Stimulated activated CD4-positive, alpha-beta T cell treated with anti-CD3 and anti-CD28 coated beads, Interleukin-4, amount 100 ng/mL, for 4 hours (primary cell): ENCODE data around the gene PRKCH.

Experiments
- DNase-seq, 2 experiments: peaks; one replicate each; pipeline ENCODE4 v3.0.0-alpha.2; 2020

Gene PRKCH

DNA sequence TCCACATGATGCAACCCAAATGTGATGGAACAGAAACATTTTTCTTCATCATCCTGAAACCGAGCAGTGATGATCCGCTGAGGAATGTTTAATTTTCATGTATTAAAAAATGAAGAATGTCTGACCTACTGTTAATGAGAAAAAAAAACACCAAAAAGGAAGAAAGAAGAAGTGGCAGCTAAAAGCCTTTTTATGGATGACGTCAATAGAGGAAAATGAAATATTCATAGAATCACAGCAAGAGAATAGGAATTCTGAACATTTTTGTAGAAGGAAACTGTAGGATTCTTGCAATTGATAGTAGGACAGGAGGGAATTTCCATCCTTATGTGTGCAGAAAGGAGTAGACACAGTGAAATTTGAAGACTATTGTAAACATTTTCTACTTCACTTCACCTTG is 112.9 kb downstream of the PRKCH start:
- no peak for DNase-seq

DNA sequence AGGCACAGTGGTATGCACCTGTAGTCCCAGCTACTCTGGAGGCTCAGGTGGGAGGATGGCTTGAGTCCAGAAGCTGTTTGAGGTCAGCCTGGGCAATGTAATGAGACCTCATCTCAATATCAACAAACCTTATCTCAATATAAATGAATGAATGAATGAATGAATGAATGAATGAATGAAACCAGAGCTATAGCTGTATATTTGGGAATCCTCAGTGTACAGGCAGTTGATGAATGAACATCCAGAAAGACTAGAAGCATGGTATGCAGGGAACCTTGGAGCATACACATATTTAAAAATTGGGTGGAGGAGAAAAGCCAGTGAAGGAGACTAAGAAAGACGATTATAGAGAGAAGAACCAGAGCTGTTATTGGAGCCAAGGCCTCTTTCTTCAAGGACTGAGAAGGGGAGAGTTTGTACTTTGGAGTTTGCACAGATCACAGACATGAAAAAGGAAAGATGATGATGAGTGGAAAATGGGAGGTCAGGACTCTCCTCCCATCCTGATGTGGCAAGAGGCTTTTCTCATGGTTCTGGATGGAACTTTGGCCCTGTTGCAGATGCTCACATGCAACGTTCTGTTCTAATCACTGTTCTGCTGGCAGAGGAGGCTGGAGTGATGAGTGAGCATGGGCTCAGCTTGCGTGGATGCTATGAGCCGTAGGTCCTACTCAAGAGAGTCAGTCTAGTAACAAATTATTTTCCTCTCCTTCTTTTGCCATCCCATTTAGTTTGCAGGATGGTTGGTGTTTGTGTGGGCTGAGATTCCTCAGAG is 114.4 kb downstream of the PRKCH start:
- DNase-seq, result no peak

DNA sequence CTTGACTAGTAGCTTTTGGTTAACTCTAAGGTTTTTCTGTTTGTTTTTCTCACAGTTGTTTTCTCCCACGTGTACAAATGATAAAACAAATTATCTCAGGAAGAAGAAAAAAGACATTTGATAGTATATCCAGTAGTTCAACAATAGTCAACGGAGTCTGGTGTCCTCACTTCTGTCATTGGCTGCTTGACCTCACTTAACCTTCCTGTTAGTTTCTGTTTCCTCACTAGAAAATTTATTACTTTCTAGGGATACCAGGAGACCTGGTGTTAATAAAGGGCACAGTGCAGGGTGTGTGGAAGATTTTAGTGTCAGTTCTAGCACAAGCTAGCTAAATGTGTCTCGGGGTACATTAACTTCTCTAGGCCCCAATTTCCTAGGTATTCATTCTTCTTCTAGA is 116.0 kb downstream of the PRKCH start:
- DNase-seq, result no peak

DNA sequence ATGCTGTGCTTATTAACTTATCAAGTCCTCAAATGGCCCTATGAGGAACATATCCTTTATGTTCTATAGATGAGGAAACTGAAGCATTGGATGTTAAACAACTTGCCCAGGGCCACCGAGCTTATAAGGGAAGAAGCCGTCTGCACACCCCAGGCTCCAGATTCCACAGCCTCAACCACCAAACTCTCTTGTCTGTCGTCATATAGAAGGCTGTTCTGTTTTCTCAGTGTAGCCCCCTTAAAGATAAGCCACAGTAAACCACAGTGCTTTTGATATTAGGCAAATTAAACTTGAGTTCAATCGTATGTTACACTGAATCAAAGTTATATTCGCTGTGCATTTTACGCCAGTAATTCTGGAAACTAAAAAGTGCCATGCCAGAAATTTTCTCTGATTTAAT is 116.7 kb downstream of the PRKCH start:
- DNase-seq, result no peak

DNA sequence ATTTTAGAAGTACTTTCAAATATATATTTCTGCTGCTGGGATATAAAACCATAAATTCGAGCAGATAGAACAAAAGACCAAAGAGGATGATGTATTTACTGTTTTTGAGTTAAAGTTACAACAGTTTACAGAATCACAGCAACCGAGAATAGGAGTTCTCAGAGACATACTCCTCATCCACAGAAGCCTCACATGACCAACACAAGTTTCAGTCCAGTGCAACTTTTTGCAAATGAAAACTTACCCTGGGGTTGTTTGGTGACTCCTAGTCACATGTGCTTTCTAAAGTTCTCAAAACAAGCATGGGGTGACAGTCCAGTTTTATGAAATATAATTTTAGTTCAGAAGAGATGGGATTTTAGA is 117.1 kb downstream of the PRKCH start:
- no peak for DNase-seq

DNA sequence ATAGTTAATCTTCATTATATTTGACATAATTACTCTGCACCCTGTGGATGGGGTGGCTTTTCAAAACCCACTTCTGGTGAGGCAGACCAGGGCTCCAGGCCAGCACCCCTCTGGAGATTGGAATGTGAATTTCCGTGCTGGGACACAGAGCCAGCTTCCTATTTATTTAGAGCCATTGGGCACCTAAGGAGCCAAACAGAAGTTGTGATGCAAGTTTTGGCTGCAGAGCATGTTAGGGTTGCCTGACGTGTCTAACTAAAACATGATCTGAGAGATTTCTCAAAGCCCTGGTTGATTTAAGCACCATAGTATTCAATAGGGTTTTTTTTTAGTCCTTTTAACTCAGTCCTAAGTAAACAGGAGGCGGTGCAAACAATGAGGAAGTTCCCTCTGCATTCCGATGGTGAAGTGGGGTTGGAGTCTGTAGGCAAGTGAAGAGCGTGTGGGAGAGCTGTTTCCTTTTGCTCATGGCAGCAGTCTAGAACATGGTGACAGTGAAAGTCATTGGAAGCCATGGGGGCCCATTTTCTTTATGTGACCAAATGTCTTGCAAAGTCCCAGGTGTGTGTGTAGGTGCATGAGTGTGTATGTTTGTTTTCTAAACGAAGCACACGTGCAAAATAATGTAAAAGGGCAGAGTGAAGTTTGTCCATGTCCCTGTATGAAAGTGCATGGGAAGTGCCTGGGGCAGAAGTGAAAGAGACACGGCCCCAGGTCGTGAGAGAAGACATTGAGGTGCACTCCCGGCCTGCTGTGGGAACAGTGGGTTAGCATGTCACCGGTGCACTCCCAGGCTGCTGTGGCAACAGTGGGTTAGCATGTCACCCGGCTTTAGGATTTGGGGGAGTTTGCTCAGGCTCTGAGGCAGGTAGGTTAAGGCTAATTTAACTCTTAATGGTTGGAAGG is 117.7 kb downstream of the PRKCH start:
- DNase-seq, result peak in 1 of 2 experiments; percentile 17

DNA sequence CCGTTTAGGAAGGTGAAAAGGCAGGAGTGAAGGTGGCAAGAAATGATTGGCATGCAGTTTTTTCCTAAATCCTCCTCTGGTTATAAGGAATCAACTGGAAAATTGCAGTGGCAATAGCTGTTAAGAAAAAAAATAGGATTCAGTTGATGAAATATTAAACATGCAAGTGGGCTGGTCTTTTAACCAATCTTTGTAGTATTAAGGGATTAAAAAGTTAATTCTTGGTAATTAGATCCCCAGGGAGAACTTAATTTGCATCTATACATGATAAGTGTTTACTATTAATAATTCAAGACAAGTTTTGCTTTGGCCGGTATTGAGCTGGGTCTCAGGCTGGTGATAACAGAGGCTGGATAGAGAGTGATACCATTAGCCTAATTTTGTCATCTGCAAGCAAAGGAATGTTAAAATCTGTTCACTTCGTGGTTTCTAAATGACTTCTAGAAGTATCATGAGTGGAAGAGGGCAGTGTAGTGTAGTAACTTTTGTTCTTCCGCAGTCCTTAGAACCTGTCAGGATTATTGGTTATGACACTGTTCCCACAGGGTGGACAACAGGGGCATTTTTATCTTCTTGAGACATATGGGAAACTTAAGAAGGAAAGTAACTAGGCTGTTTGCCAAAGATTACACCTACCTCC is 118.5 kb downstream of the PRKCH start:
- no peak for DNase-seq

DNA sequence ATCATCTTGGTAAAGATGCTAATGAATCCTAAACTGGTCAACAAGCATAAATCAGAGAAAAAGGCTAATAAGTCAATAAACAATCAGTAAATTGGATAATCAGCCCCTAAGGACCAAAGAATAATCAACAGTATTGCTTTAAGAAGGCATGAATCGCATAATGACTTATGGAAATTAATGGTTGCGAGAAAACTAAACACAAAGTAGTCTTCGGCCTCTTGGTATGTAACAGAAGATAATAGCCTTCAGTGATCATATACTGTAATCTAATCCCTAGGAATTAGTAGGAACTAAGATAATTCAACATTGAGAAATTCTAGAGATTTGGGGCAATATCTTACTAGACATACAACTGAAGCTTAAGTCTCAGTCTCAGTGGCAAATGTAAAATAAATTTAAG is 122.1 kb downstream of the PRKCH start:
- DNase-seq, result no peak

DNA sequence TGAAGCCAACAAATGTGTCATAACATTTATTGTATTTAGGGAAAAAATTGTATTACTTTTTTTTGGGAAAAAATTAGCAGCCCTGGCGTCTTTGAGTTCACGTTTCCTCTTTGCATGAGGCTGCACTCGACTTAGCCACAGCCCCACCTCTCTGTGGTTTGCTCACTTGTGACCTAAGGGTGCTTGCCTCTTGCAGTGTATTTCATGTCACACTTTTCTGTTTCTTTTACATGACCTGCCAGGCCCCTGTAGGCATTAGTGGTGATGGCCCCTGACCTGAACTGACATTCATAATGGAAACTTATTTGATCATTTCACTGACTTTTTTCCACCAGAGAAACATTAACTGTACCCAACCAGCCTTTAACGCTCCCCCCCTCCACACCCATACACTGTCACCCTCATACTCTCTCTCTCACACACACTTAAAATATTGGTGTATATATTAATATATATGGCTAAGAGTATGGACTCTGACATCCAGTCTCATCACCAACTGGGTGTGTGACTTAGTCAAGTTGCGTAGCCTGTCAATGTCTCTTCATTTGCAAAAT is 122.9 kb downstream of the PRKCH start:
- DNase-seq, result peak; percentile 26 to 70

DNA sequence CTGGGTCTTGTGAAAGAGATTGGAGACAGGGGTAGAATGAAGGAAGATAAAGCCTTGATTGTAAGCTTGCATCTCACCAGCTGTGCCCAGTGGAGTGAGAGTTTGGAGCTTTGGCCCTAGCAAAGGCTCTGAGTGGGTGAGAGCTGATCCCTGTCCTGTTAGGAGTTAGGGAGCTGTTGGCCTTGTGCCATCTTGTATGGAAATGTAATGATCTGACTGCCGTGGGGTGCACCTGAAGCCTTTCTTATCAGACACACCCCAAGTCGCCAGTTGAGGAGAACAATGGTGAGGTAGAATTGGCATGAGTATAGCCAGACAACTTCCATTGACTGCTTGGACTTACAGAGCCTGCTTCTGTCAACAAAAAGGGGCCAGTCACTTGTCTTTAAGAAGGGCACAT is 130.1 kb downstream of the PRKCH start:
- no peak for DNase-seq

DNA sequence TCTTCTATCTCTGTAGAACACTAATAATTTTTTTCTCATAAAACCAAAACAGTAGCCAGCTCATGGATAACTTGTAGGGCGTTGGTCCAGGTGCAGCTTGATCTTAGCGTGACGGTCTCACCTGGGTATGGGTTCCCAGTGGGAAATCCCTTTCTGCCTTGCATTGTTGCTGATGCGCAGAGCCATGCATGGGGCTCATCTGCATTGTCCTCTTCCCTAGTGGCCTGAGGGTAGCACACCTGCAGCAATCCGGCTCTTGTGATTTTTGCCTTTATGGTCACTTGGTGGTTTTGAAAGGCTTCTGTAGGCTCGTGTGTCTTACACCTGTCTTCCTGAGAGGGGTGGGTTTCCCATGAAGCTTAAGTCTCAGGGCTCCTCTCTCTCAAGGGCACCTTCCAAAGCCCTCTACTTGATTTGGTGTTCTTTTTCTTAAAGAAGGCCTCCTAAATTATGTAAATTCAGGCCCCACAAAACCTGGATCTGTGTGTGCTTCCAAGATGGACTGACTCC is 130.6 kb downstream of the PRKCH start:
- DNase-seq, result no peak

DNA sequence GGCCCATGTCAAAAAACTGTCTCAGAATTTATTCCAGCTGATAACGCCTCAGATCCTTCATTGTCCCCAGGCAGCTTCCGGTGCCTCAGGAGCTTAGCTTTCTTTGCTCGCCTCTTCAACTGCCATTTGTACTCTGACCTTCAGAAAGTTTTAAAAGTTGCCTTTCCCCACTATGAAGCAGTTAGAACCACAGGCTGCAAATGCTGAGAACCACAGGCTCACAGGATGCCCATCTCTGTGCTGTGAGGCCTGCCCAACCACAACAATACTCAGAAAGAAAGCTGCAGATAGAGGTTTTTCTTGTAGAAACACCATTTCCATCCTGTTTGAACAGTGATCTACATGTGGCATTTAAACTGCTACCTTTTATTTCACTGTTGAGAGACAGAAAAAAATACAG is 131.1 kb downstream of the PRKCH start:
- peak in 1 of 2 experiments; percentile 46 for DNase-seq

DNA sequence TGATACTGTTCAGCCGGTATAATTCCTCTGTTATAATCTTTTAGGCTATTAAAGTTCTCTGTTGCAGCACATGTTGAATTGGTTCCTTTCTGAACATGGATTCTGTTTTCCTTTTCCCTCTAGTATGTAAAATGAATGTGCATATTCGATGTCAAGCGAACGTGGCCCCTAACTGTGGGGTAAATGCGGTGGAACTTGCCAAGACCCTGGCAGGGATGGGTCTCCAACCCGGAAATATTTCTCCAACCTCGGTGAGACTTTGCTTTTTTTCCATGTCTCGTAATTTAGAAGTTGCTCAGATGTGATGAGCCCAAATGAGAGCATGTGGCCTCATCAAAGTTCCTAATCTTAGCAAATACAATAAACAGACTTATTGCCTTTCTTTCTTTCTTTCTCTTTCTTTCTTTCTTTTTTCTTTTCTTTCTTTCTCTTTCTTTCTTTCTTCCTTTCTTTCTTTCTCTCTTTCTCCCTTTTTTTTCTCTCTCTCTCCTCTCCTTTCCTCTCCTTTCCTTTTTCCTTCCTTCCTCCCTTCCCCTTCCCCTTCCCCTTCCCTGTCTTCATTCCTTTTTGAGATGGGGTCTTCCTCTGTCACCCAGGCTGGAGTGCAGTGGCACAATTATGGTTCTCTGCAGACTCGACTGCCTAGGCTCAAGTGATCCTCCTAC is 131.9 kb downstream of the PRKCH start:
- DNase-seq, result no peak

DNA sequence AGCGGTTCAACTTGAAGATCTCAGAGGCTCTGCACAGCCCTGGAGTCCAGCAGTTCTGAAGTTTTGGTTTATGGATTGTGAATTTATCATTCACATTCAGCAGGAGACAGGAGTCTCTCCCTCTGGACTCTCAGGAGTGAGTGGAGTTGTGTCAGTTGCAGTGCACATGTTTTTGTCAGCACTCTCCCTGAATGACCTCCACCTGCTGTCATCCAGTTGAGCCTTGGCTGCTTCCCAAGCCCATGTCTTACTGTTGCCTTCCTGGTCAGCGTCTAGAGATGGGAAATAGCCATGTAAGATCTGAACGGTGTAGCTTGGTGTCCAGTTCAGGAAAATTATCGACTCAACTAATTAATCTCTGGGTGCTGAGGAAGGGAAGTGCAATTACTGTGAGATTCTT is 133.2 kb downstream of the PRKCH start:
- DNase-seq, result no peak

DNA sequence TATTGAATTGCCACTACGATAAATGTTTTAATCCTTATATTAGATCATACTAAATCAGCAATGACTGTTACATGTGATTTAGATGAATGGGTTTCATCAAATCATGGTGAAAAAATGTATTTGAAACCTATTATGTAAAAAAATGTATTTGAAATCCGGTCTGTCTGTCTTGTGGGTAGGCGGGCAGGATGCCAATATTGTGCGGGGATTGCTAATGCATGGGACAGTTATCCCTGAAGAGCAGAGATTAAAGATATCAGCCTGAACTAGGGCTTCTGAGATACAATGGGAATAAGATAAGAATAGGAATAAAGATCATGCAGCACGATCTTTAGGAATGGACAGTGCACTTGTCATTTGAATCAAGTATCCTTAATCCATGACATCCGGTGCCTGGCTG is 134.0 kb downstream of the PRKCH start:
- no peak for DNase-seq

DNA sequence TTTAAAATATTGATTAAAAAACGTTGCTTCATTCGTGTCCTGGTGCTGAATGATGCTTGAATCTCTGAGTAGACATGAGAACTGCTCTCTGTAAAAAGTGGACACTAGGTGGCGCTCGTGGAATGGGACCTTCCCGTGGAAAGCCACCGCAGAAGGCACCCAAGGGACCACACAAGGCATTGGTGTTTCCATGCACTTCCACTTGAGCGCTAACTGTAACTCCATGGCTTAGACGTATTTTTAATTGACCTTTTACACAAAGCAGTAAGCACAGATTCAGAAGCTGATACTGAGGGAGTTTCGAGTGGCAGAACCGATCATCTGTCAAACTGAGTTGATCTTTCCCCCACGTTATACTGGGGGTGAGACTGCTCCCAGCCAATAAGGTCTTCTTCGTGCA is 135.3 kb downstream of the PRKCH start:
- peak; percentile 79 for DNase-seq

DNA sequence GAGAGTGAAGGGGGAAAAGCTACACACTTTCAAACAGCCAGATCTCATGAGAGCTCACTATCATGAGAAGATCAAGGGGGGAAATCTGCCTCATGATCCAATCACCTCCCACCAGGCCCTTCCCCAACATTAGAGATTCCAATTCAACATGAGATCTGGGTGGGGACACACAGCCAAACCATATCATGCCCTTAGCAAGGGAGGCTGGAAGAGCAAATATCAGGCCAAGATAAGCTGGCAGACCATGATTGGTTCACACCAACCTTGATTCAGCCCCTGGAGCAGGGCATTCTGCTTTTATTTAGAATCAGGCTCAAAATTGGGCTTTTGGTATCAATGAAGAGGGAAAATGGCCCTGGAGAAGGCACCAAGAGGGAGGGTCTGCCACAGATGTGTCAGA is 137.4 kb downstream of the PRKCH start:
- no peak for DNase-seq

DNA sequence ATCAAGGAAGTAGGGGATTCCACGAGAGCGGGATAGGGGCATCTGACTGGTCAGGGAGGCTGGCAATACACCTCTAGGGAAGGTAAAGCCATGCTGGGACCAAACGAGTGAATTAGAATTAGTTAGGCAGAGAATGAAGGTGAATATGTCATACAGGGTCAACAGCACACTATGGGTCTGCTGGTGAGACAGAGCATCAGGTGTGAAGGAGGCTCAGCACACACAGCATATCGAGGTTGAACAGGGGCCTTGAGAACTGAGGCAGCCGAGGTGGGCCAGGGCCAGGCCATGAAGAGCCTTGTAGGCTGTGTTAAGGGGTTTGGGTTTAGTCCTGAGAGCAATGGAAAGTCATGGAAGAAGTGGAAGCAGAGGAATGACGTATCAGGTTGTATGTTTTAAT is 137.8 kb downstream of the PRKCH start:
- no peak for DNase-seq

DNA sequence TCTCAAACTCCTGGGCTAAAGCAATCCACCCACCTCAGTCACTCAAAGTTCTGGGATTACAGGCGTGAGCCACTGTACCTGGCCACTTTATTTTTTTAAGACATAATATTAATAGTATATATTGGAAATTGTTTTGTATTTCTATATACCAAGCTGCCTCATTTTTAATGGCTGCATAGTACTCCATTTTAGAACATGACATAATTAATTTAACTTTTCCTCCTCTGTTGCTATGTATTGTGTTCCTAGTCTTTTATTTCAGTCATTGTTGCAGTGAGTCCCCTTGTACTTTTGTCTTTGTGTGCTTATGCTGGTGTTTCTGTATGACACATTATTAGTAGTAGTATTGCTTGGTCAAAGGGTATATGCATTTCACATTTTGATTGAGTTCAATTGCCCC is 138.7 kb downstream of the PRKCH start:
- no peak for DNase-seq

DNA sequence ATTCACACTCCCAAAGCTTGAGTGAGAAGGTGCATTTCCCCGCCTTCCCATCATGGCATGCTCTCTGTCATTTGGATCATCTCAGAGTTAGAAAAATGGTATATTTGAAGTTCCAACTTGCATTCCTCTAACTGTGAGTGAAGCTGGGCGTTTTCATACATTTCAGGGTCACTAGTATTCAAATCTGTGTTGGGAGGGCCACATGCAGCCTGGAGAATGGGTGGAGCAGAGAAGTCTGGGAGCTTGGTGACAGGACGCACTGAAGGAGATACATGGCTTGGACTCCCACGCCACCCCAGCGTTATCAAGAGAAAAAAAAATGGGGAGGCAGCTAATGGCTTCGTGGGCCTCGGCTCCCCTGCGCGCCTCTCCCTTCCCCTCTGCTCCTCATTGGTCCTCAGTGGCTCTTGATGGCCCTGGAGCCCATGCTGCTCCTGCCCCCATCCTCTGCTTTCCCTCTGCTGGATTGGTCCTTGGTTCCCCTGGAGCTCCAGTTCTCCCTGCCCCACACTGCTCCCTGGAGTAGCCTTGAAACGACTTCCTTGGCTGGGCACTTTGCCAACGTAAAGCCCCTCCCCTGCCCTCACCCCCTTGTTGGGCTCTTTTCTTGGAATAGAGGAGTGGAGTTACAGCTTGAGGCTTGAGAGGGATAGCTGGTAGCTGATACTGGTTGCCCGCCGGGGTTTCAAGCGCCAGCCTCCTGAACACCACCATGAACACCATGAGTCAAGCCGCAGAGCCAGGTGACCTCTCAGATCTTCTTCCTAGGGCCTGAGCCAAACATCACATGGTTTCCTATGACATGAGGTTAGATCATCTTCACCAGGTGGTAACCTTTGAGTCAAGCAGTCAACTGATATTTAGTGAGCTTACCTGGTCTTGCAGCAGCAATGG is 139.6 kb downstream of the PRKCH start:
- peak in 1 of 2 experiments; percentile 54 for DNase-seq

DNA sequence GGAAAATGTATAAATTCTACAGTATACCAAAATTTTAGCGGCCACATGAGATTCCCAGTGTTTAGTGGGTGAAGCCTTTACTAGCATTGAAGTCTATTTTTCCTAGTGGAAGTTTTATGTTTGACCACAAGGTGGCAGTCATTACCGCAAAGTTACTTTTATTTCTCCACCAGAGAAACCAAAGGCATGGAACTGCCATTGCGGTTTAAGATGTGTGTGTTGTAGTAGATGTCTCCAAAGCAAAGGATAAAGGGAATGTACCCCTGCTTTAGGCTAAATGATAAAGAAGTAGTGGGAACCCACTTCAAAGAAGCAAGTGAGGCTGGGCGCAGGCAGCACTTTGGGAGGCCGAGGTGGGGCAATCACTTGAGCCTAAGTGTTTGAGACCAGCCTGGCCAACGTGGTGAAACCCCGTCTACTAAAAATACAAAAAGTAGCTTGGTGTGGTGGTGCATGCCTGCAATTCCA is 140.5 kb downstream of the PRKCH start:
- no peak for DNase-seq
